Measurements from ENCODE around the gene UACA. TPM values are rescaled to one million over a fixed set of nuclear protein-coding genes. Genes with fewer than 3 reads are reported as not detected.

Gene UACA
- total and polyA plus RNA-seq, 3 experiments from 2014 or later = 0.53 to 0.81 TPM; not detected in 1

GRCh38 chr15:70604666-70605315, 158.6 kb downstream of the UACA start:
- CTCF ChIA-PET = interaction anchor here (1.0 kb wide), 1 partner anchor 116 kb away, joined by 3 read pairs; no protein-coding TSS in a partner anchor
- peaks cover 2 to 11% of the 10 kb centered on the region in 2 donors for H3K27me3 Mint-ChIP-seq
- Histone ChIP-seq H3K36me3 (ENCODE audit: insufficient read depth, low read length) (no peaks in the 10 kb centered on the region), H3K27me3 (ENCODE audit: insufficient read depth, low read length, poor library complexity, severe bottlenecking) (no peaks in the 10 kb centered on the region), H3K4me3 (ENCODE audit: low read length) (no peak overlapping the region), H3K4me1 (ENCODE audit: insufficient read depth, low read length) (no peaks in the 10 kb centered on the region), H3K27ac (ENCODE audit: low read depth, low read length) (no peak overlapping the region), H3K9me3 (ENCODE audit: low read length) (no peaks in the 10 kb centered on the region)
- H3K4me1 Mint-ChIP-seq = no peaks in the 10 kb centered on the region
- no peak for DNase-seq
- POLR2A ChIA-PET = no interaction called here
- H3K36me3 Mint-ChIP-seq = peaks cover 0 to 1% (median 0%) of the 10 kb centered on the region in 3 donors
- H3K9me3 Mint-ChIP-seq = peaks cover 0 to 2% (median 2%) of the 10 kb centered on the region in 5 donors
- H3K4me3 Mint-ChIP-seq = no peak overlapping the region
- H3K27ac Mint-ChIP-seq = no peak overlapping the region

Other genes with a start within 250 kb of the UACA start
- under 1 TPM in 1 of 2 experiments, not detected in 1; 0.51 TPM for gene LARP6, start 90.6 kb upstream of the UACA start, total RNA-seq
- 0.05 TPM for gene LARP6, start 90.6 kb upstream of the UACA start, polyA plus RNA-seq
- gene THAP10, start 128.9 kb upstream of the UACA start, total RNA-seq = under 1 TPM; 0.18 to 0.20 TPM
- not detected for gene THAP10, start 128.9 kb upstream of the UACA start, polyA plus RNA-seq
- gene LRRC49, start 129.3 kb upstream of the UACA start, total RNA-seq = under 1 TPM; 0.46 to 0.62 TPM
- gene LRRC49, start 129.3 kb upstream of the UACA start, polyA plus RNA-seq = not detected

Measured in CD8-positive, alpha-beta memory T cell (primary cell).